T-helper 17 cell (primary cell): Measurements from ENCODE around the gene ELOVL2. TPM values are rescaled to one million over a fixed set of nuclear protein-coding genes. Genes with fewer than 3 reads are reported as not detected.
"Not testable (repeated sequence)": the region's sequence is repeated elsewhere in the genome, so short reads cannot be mapped to it uniquely, and the experiment has no call there.

Experiments used
- ATAC-seq: fragments of 150-1000 bp; cut with Tn5 transposase; 2 replicates; pipeline ENCODE4 v1.10.0; 2021; ENCODE audit warnings: mild to moderate bottlenecking, moderate library complexity
- DNase-seq, 3 donors: peaks; one replicate each; pipeline versions ENCODE4 v3.0.0 to v3.0.0-alpha.2; 2020 to 2021
- H3K9me3 ChIP-seq: one replicate; pipeline ENCODE4 v1.7.0; 2013; ENCODE audit warnings: low read length, mild to moderate bottlenecking; ENCODE audit not compliant: control insufficient read depth, poor library complexity, severe bottlenecking
- H3K27ac Mint-ChIP-seq: one replicate; pipeline ENCODE4 v1.8.0; 2022; ENCODE audit warnings: mild to moderate bottlenecking, moderate library complexity, mixed read lengths
- H3K27me3 Mint-ChIP-seq: one replicate; pipeline ENCODE4 v1.8.0; 2022; ENCODE audit warnings: mixed read lengths
- H3K36me3 Mint-ChIP-seq: one replicate; pipeline ENCODE4 v1.8.0; 2022; ENCODE audit warnings: low read depth, mixed read lengths
- H3K4me1 Mint-ChIP-seq: one replicate; pipeline ENCODE4 v1.8.0; 2022; ENCODE audit warnings: mild to moderate bottlenecking, mixed read lengths
- H3K4me3 Mint-ChIP-seq: one replicate; pipeline ENCODE4 v1.8.0; 2022; ENCODE audit warnings: mild to moderate bottlenecking, moderate library complexity, mixed read lengths
- total RNA-seq, 4 donors: library from RNA in 2 of 4; stranded (reverse) in 2 of 4; gene quantifications; one replicate each; pipeline ENCODE4 v1.2.3 and lab custom pipeline; 2022 to 2026

Gene ELOVL2
- total RNA-seq, 2 donors from 2014 or later, result not detected

- peaks cover 53% of the 10 kb centered on the region for H3K27me3 Mint-ChIP-seq
- DNase-seq, result no peak
- no peak overlapping the region for H3K27ac Mint-ChIP-seq
- peaks cover 4% of the 10 kb centered on the region for H3K4me1 Mint-ChIP-seq
- no peak for ATAC-seq
- no peaks in the 10 kb centered on the region for H3K9me3 ChIP-seq
- no peak overlapping the region for H3K4me3 Mint-ChIP-seq
- H3K36me3 Mint-ChIP-seq, result peaks cover 2% of the 10 kb centered on the region
Measured at GRCh38 chr6:11008821-11009220, 35.3 kb downstream of the ELOVL2 start.

- Mint-ChIP-seq H3K36me3 (peaks cover 2% of the 10 kb centered on the region), H3K27ac (no peak overlapping the region), H3K4me3 (no peak overlapping the region), H3K27me3 (peaks cover 52% of the 10 kb centered on the region), H3K4me1 (peaks cover 4% of the 10 kb centered on the region)
- DNase-seq (no peak), ATAC-seq (no peak)
- H3K9me3 ChIP-seq, result no peaks in the 10 kb centered on the region
Measured at GRCh38 chr6:11007715-11008608, 36.1 kb downstream of the ELOVL2 start.

GRCh38 chr6:11006061-11006460, 38.0 kb downstream of the ELOVL2 start:
- no peaks in the 10 kb centered on the region for H3K9me3 ChIP-seq
- peaks cover 4% of the 10 kb centered on the region for H3K4me1 Mint-ChIP-seq
- H3K4me3 Mint-ChIP-seq, result no peak overlapping the region
- peaks cover 60% of the 10 kb centered on the region for H3K27me3 Mint-ChIP-seq
- no peak for DNase-seq
- H3K36me3 Mint-ChIP-seq, result peaks cover 2% of the 10 kb centered on the region
- H3K27ac Mint-ChIP-seq, result no peak overlapping the region
- ATAC-seq, result no peak

GRCh38 chr6:11003297-11003696, 40.8 kb downstream of the ELOVL2 start:
- not testable (repeated sequence) for DNase-seq, ATAC-seq, H3K4me3 Mint-ChIP-seq, H3K4me1 Mint-ChIP-seq, H3K27ac Mint-ChIP-seq, H3K9me3 ChIP-seq, H3K36me3 Mint-ChIP-seq
- H3K27me3 Mint-ChIP-seq, result peaks cover 56% of the 10 kb centered on the region

- Mint-ChIP-seq H3K4me1 (peaks cover 6% of the 10 kb centered on the region), H3K4me3 (no peak overlapping the region), H3K36me3 (no peaks in the 10 kb centered on the region), H3K27ac (no peak overlapping the region), H3K27me3 (peaks cover 48% of the 10 kb centered on the region)
- no peak for ATAC-seq
- no peak for DNase-seq
- no peaks in the 10 kb centered on the region for H3K9me3 ChIP-seq
Measured at GRCh38 chr6:11002176-11002575, 41.9 kb downstream of the ELOVL2 start.

GRCh38 chr6:10999994-11000393, 44.1 kb downstream of the ELOVL2 start:
- ATAC-seq (no peak), DNase-seq (no peak)
- no peak overlapping the region for H3K27ac Mint-ChIP-seq
- peaks cover 2% of the 10 kb centered on the region for H3K4me1 Mint-ChIP-seq
- peaks cover 2% of the 10 kb centered on the region for H3K36me3 Mint-ChIP-seq
- H3K9me3 ChIP-seq, result no peaks in the 10 kb centered on the region
- H3K4me3 Mint-ChIP-seq, result no peak overlapping the region
- peaks cover 39% of the 10 kb centered on the region for H3K27me3 Mint-ChIP-seq

- DNase-seq (no peak), ATAC-seq (no peak)
- H3K36me3 Mint-ChIP-seq, result peaks cover 2% of the 10 kb centered on the region
- H3K9me3 ChIP-seq, result no peaks in the 10 kb centered on the region
- H3K27me3 Mint-ChIP-seq, result peaks cover 23% of the 10 kb centered on the region
- H3K4me1 Mint-ChIP-seq, result peaks cover 2% of the 10 kb centered on the region
- H3K4me3 Mint-ChIP-seq, result no peak overlapping the region
- H3K27ac Mint-ChIP-seq, result no peak overlapping the region
Measured at GRCh38 chr6:10995114-10995707, 48.9 kb downstream of the ELOVL2 start.

- H3K9me3 ChIP-seq, result no peaks in the 10 kb centered on the region
- H3K4me1 Mint-ChIP-seq, result peaks cover 2% of the 10 kb centered on the region
- H3K27me3 Mint-ChIP-seq, result peaks cover 16% of the 10 kb centered on the region
- peaks cover 2% of the 10 kb centered on the region for H3K36me3 Mint-ChIP-seq
- H3K27ac Mint-ChIP-seq, result no peak overlapping the region
- DNase-seq (no peak), ATAC-seq (no peak)
- no peak overlapping the region for H3K4me3 Mint-ChIP-seq
Measured at GRCh38 chr6:10993896-10994295, 50.2 kb downstream of the ELOVL2 start.

- H3K27ac Mint-ChIP-seq, result no peak overlapping the region
- peaks cover 2% of the 10 kb centered on the region for H3K36me3 Mint-ChIP-seq
- no peaks in the 10 kb centered on the region for H3K4me1 Mint-ChIP-seq
- no peaks in the 10 kb centered on the region for H3K9me3 ChIP-seq
- ATAC-seq, result no peak
- no peak for DNase-seq
- H3K27me3 Mint-ChIP-seq, result peaks cover 24% of the 10 kb centered on the region
- H3K4me3 Mint-ChIP-seq, result no peak overlapping the region
Measured at GRCh38 chr6:10991115-10991514, 53.0 kb downstream of the ELOVL2 start.

GRCh38 chr6:10989587-10989986, 54.5 kb downstream of the ELOVL2 start:
- H3K27me3 Mint-ChIP-seq, result peaks cover 24% of the 10 kb centered on the region
- no peak for DNase-seq
- no peaks in the 10 kb centered on the region for H3K4me1 Mint-ChIP-seq
- no peak overlapping the region for H3K27ac Mint-ChIP-seq
- H3K36me3 Mint-ChIP-seq, result no peaks in the 10 kb centered on the region
- no peaks in the 10 kb centered on the region for H3K9me3 ChIP-seq
- ATAC-seq, result no peak
- no peak overlapping the region for H3K4me3 Mint-ChIP-seq

- not testable (repeated sequence) for H3K4me3 Mint-ChIP-seq, H3K4me1 Mint-ChIP-seq, DNase-seq, ATAC-seq, H3K9me3 ChIP-seq, H3K27ac Mint-ChIP-seq, H3K36me3 Mint-ChIP-seq
- H3K27me3 Mint-ChIP-seq, result peaks cover 30% of the 10 kb centered on the region
Measured at GRCh38 chr6:10984959-10985358, 59.1 kb downstream of the ELOVL2 start.

GRCh38 chr6:10981409-10981808, 62.7 kb downstream of the ELOVL2 start:
- H3K27me3 Mint-ChIP-seq, result peaks cover 23% of the 10 kb centered on the region
- DNase-seq, result no peak
- H3K4me1 Mint-ChIP-seq, result no peaks in the 10 kb centered on the region
- peaks cover 2% of the 10 kb centered on the region for H3K36me3 Mint-ChIP-seq
- ATAC-seq, result no peak
- H3K9me3 ChIP-seq, result no peaks in the 10 kb centered on the region
- H3K27ac Mint-ChIP-seq, result no peak overlapping the region
- H3K4me3 Mint-ChIP-seq, result no peak overlapping the region

- no peak overlapping the region for H3K27ac Mint-ChIP-seq
- H3K36me3 Mint-ChIP-seq, result peaks cover 2% of the 10 kb centered on the region
- DNase-seq, result no peak
- no peak overlapping the region for H3K4me3 Mint-ChIP-seq
- H3K27me3 Mint-ChIP-seq, result peaks cover 23% of the 10 kb centered on the region
- ATAC-seq, result no peak
- no peaks in the 10 kb centered on the region for H3K4me1 Mint-ChIP-seq
- H3K9me3 ChIP-seq, result no peaks in the 10 kb centered on the region
Measured at GRCh38 chr6:10979603-10980002, 64.5 kb downstream of the ELOVL2 start.
